Stimulated activated CD8-positive, alpha-beta memory T cell treated with anti-CD3 and anti-CD28 coated beads, Interleukin-15, amount 100 ng/mL, for 4 hours (primary cell): ENCODE data around the gene ZGPAT.
"Not testable (repeated sequence)": the region's sequence is repeated elsewhere in the genome, so short reads cannot be mapped to it uniquely, and the experiment has no call there.

Source experiments
- DNase-seq, 2 donors: peaks; one replicate each; pipeline ENCODE4 v3.0.0-alpha.2; 2020; ENCODE audit warnings: low read depth in 2 of 2

Gene ZGPAT

GRCh38 chr20:63765082-63765873 lies 57.4 kb downstream of the ZGPAT start:
- DNase-seq: no peak

- DNase-seq: no peak
Measured at GRCh38 chr20:63765902-63766301, 58.1 kb downstream of the ZGPAT start.

DNA sequence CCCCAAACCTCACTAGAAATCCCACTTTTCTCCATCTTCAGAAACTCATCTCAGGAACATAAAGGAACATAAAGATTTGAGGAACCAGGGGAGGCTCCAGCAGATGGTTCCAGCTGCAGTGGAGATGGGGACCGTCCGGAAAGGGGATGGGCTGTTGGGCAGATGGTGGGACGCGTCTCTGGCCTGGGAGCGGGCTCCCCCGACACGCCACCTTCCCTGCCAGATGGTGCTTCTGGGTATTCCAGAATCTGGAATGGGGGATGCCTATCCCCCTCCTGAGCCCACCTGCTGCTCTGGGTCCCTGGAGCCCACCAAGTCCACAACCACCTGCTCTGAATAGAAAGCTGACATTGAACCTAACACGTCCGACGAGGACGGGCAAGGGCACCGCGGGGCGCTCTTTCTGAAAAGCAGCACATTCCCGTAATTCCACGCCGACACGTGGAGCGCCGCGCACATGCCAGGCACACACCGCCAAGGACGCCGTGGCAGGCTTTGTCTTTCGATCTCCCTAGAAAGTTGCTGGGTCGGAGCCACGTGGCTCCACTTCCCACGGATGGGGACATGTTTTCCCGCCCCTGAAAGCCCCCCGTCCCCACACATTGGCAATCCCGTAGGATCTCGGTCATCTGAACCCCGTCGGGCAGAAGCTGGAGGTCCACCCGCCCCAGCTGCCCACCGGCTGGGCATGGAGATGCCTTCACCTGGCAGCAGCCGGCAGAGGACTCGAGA lies 59.0 kb downstream of the ZGPAT start:
- no peak for DNase-seq

DNA sequence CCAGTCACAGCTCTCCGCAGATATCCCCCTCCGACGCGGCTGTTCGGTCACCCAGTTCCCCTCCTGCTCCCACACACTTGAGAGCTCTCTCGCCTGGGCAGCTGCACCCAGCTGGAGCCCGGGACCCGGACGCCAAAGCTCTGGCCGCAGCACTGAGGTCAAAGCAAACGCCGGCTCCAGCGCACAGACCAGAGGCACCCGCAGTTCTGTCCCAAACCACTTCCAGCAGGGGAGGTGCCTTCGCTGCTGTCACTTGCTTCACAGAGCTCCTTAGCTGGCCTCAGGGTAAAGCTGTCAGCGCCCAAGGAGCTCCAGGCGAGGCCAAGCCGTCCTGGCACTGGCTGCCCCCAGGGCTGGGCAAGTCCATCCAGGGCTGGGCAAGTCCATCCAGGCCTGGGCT lies 59.6 kb downstream of the ZGPAT start:
- no peak for DNase-seq

- DNase-seq: no peak
Measured at GRCh38 chr20:63767886-63768285, 60.0 kb downstream of the ZGPAT start.

DNA sequence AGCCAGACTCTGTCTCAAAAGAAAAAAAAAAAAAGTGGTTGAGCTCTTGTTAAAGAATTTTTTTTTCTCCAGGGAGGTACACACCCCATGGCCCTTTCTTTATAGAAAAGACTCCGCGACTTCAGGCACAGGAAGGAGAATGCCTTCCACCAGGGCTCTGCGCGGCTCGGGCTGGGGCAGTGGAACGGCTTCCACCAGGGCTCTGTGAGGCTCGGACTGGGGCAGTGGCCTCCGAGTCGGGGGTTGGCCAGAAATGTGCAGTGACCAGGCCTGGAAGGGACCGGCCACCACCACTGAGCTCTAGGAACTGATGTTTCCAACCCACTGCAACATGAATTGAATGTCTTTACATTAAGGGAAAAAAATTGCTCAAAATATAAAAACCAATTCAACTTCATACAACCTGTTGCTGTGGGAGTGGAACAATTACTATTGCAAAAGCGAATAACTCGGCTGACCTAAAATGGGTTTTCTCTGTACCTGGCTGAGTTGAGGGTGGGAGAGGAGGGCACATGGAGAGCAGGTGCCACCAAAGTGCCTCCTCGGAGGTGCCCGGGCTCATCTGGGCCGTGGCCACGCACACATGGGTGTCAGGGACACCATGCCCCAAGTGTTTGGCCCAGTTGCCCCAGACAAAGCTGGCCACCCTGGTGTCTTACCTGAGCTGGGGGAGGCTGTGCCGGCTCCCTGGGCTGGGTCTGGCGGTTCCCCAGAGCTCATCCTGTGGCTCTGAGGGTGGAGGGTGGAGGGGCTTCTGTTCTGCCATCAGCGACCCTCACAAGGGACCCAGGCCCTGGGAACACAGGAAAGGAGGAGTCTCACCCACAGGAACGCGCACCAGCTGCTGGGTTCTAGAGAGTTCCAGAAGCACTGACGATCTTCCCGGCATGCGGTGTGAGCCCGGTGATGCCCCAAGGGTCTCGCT lies 61.0 kb downstream of the ZGPAT start:
- DNase-seq: no peak

DNA sequence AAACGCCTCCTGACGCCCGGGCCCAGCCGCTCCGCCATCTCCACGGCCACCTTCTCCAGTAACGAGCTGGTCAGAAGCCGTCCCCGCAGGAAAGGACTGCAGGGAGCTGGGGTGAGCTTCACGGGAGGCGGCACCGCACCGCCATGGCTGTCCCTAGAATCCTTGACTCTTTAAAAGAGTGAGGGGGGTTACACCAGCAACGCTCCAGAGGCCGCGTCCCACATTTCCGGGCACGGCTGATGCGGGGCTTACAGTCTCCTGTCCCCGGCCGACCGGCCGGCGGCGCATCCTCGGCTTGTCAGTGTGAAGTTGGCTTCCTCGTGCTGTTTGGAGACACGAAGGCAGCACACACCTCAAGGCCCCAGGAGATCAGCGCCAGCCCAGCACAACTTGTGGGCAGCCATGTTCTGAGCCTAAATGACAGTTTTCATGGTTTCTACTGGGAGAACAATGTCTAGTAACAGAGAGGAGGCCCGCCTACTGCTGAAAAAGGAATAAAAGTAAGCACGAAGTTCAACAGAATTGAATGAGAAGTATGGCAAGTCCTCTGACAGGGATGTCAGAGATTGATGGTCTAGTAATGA lies 62.1 kb downstream of the ZGPAT start:
- DNase-seq: no peak

DNA sequence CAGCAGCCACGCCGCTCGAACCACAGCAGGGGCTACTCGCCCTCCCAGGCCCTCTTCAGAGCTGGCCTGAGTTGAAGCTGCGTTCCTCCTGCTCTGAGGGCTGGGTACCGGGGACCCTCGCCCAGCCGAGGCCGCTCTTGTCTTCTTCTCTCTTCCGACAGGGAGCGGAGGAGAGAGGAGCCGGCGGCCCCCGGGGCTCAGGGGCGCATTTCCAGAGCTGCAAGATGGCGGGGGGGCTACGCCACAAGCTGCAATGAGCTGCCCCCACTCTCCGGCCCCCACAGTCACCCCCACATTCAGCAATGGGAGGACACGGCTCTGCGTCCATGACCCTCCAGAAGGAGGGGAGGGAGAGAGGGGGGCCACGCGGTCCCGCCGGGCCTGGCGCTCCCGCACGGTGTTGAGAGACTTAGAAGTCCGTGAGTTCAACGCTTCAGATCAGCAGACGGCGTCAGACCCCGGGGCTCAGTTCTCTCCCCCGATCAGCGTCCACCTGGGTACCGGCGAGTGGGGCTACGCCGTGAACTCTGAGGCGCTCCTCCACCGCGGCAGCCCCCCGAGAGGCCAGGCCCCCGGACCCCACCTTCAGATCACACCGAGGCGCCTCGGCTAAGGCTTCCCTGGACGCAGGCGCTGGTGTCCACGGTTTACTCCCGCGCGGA lies 63.3 kb downstream of the ZGPAT start:
- DNase-seq: no peak

DNA sequence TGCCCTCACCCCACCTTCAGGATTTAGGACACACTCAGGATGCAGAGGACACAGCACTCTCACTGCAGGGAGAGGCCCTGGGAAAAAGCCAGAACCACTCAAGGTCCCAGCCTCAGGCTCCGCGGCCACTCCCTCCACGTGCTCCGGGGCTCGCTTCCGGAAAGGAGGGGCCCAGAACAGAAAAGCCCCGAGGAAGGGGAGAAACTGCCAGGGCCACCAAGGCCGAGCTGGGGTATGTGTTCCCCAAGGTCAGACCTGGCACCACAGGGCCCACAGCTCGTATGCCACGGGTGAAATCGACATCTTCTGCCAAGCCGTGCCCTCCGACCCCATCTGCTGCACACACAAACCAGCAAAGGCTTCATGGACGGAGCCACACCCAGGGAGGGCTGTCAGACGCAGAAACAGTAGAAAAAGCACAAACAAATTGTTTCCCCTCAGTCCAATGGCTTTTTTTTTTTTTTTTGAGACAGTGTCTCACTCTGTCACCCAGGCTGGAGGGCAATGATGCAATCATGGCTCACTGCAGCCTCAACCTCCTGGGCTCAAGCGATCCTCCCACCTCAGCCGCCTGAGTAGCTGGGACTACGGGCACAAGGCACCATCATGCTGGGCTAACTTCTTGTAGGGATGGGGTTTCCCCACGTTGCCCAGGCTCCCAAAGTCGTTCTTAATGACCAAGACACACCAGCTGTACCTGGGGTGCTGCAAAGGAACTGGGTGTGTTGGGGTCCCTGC lies 65.1 kb downstream of the ZGPAT start:
- no peak for DNase-seq

DNA sequence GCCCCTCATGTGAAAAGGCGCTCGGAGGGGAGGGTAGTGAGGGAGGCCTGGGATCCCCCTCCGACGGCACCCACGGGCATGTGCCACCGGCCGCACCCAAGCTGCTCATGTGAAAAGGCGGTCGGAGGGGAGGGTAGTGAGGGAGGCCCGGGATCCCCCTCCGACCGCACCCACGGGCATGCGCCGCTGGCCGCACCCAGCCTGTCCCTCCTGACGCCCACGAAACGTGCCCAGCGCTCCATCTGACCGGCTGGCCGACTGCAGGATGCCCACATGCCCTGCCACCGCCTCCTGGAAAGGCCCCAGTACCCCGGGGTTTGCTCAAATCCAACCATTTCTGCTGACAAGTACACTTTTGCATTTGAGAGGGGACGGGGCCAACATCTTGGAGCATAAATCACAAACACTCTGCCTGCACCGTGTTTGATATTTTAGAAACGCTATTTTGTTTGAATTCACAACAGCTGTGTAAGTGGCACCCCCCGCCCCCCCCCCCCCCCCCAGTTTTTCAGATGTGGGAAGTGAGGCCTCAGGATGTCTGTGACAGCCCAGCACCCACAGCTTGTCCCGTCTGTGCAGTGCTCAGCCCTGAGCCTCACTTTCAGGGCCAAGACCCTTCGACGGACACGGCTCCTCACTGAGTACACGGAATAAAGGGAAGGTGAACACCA lies 65.9 kb downstream of the ZGPAT start:
- DNase-seq: no peak

DNA sequence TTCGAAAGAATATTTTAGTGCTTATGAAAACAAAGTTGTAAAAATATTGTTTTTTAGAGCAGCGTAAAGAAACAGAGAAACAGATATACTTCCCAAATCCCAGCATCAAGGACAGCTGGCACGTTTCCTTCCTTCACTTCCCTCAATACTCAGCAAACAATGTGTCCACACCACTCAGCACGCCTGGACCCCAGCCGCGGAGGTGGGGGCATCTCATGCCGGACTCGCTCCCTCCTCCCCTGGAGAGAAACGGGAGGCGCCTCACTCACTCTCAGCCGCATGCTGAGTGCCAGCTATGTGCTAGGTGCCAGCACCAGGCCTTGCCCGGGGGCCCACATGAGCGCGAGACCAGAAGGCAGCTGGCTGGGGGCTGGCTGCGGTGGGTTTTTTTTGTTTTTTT lies 66.5 kb downstream of the ZGPAT start:
- DNase-seq: no peak

DNA sequence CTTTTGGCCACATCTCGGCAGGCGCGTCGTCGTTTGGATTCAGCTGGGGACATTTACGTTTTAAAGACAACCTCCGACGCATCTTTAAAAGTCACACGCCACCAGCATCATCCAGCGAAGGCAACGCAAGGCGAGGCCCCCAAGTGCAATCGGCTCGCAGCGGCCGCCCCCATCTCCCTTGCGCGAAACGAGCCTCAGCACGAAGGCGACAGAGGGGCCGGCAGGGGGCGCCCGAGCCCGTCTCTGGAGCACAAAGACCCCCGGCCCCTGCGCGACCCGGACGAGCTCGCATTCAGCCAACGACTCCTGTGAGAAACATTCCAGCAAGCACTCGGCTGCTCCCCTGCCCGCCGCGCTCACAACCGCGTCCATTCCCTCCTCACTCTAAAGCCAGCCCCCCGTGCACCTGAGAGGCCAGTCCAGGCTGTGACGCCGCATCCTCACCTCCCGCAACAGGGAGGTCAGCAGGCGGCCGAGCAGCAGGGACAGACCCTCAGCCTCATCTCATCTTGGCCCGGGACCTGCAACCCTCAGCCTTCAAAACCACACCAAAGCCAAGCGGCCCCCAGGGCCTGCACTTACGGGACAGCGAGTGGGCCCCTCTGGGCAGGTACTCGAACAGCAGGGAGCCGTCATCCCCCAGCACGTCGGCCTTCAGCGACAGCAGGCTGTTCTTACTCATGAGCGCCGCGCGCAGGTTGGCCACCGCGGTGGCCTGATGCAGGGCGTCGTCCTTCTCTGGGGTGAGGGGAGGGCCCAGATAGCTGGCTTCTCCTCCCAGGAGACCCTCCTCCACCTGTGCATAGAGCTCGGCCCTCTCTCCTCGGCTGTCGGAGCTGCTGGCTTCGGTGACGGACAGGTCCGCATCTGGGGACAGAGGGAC lies 67.5 kb downstream of the ZGPAT start:
- DNase-seq: peak in 1 of 2 donors; percentile 9

DNA sequence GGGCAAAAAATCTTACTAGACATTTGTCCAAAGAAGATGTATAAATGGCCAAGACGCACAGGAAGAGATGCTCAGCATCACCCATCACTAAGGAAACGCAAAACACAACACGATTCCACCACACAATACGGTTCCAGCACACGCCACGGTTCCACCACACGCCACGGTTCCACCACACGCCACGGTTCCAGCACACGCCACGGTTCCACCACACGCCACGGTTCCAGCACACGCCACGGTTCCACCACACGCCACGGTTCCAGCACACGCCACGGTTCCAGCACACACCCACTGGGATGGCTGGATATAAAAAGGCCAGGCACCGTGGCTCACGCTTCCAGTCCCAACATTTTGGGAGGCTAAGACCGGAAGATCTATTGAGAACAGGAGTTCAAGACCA lies 69.0 kb downstream of the ZGPAT start:
- DNase-seq: not testable (repeated sequence)

DNA sequence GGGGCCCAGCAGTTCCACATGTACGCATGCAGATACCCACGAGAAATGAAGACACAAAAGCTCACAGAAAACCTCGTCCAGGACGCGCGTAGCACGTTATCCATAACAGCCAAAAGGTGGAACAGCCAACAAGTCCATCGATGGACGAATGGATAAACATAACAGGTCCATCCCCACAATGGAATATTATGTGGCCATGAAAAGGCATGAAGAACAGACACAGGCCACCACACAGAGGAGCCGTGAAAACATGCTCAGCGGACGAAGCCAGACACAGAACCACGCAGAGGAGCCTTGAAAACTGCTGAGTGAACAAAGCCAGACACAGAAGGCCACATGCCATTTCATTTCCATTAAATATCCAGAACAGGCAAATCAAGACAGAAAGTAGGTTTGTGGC lies 69.8 kb downstream of the ZGPAT start:
- no peak for DNase-seq

DNA sequence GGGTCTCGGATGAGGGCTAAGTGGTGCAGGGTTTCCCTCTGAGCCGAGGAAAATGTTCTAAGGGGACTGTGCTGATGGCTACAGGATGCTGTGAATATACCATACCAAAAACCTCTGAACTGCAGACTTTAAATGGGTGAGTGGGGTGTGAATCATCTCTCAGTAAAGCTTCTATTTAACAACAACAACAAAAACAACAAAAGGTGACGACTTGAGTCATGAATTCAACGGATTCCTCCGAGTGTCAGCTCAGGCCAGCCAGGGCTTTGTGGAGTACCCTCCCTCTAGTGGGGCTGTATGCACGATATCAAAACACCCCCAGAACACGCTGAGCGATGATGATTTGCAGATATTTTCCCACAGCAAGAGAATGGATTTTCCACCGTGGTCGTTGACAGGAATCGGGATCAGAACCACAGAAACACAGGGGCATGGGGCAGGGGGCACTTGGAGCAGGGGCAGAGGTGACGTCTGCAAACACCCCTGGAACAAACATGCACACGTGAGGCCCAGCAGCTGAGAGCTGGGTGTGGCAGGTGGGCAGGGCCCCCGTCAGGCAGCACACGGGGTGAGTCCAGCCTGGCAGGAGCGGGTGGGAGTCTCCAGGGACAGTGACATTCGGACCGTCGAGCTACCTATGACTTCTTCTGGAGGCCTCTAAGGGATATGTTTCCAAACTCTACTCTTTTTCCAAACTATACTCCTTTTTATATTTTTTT lies 70.4 kb downstream of the ZGPAT start:
- DNase-seq: no peak

DNA sequence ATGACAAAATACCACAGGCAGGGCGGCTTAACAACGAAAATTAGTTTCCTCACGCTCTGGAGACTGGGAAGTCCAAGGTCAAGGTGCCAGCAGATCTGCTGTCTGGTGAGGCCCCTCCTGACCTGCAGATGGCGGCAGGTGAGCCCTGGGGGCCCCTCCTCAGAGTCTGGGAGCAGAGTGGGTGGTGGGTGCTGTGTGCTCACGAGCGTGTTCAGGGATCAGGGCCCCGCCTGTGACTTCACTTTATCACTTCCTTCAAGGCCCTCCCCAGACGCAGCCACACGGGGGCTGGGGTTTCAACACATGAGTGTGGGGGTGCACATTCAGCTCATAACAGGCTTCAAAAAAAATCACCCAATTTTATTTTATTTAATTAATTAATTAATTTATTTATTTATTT lies 71.0 kb downstream of the ZGPAT start:
- DNase-seq: no peak

DNA sequence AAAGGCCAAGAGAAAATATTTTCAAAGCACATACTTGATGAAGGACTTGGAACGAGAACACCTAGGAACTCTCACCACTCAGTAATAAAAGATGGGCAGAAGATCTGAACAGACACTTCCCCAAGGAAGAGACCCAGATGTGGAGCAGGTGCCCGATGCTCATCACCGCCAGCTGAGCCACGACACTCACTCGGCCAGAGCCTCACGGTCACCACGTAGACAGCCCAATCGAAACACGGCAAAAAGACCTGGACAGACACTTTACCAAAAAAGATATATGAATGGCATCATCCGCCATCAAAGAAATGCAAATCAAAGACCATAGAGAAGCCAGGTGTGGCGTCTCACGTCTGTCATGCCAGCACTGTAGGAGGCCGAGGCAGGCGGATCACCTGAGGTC lies 73.3 kb downstream of the ZGPAT start:
- no peak for DNase-seq

- peak; percentile 6 to 35 for DNase-seq
Measured at GRCh38 chr20:63782051-63782471, 74.2 kb downstream of the ZGPAT start.
